ENCODE data around the gene UBL7. TPM values are rescaled to one million over a fixed set of nuclear protein-coding genes. Genes with fewer than 3 reads are reported as not detected.

Gene UBL7
- total RNA-seq, 1 experiment from 2014 or later, result 65.3 TPM

DNA sequence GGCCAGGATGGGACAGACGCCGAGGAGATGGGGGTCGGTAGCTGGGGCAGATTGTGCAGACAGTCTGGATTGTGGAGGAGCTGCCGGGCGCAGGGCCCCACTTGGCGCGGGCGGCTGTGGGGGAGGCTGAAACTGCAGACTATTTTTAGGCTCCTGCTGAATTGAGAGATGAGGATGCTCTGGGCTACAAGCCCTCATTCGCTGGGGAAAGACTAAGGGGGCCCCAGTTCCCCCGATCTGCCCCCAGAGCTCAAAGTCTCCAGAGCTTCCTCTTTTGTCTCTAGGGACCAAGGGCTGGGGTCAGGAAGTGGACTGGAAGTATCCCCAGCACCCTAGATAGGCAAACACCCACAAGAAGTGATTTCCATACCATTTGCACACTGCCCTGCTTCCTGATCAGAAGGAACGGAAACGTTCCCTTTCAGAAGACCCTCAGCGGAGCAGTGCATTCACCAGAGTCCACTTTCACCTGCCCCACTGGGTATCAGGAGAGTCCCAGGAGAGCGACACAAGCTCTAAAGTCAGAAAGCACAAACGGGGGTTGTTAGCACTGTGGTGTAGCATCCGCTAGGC lies 56.9 kb downstream of the UBL7 start:
- intact Hi-C loops (cut with micrococcal nuclease), result no loop called here
- RAD21 ChIA-PET (ENCODE audit: low non-redundant PET in 1 of 2, low total read pairs in 2 of 2, uncharacterized antibody in 2 of 2, unreplicated experiment in 2 of 2), result no interaction called here
- no TSS peak for BruUV-seq (replicated peaks)
- ATAC-seq (no peak), DNase-seq (ENCODE audit: low read depth, low spot score) (no peak)
- peaks cover 43 to 81% of the 10 kb centered on the region in 2 experiments for H3K4me1 ChIP-seq (ENCODE audit: control insufficient read depth in 1 of 2, insufficient read depth in 2 of 2, low read length in 2 of 2)
- H3K4me2 ChIP-seq (ENCODE audit: low read length), result no peak overlapping the region
- POLR2A ChIA-PET, result no interaction called here
- no peaks in the 10 kb centered on the region for H3K9me3 ChIP-seq (ENCODE audit: control insufficient read depth in 1 of 2, insufficient read depth in 1 of 2, low read depth in 1 of 2, low read length in 2 of 2)
- H3K9me2 ChIP-seq (ENCODE audit: insufficient read depth), result no peaks in the 10 kb centered on the region
- no peaks in the 10 kb centered on the region for H3K36me3 ChIP-seq (ENCODE audit: control insufficient read depth in 1 of 2, insufficient read depth in 2 of 2, low read length in 2 of 2)
- CTCF ChIA-PET, result no interaction called here
- no peak overlapping the region for H2AFZ ChIP-seq (ENCODE audit: low read depth, low read length, poor library complexity, severe bottlenecking)
- H3K9ac ChIP-seq (ENCODE audit: low read length), result no peak overlapping the region
- TF ChIP-seq JUND (IDR thresholded peaks at IDR 0.05) (no peak), POLR2AphosphoS5 (IDR thresholded peaks at IDR 0.05; ENCODE audit: low read depth, low read length) (no peak), CEBPB (IDR thresholded peaks at IDR 0.05; ENCODE audit: low read depth) (no peak), ELF1 (IDR thresholded peaks at IDR 0.05; ENCODE audit: borderline replicate concordance, low read depth) (no peak), SIN3A (IDR thresholded peaks at IDR 0.05; ENCODE audit: low read depth) (no peak), RAD21 (IDR thresholded peaks at IDR 0.05; ENCODE audit: low read depth) (no peak), EZH2phosphoT487 (IDR thresholded peaks at IDR 0.05; ENCODE audit: borderline replicate concordance) (no peak)
- TF ChIP-seq, protein P1, sequence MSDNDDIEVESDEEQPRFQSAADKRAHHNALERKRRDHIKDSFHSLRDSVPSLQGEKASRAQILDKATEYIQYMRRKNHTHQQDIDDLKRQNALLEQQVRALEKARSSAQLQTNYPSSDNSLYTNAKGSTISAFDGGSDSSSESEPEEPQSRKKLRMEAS (IDR thresholded peaks at IDR 0.05), result no peak
- H4K20me1 ChIP-seq (ENCODE audit: insufficient read depth), result no peaks in the 10 kb centered on the region
- H3K27ac ChIP-seq (ENCODE audit: low read depth, low read length), result no peak overlapping the region
- H3K4me3 ChIP-seq (replicated peaks in 1 of 2; ENCODE audit: low read depth in 1 of 2, low read length in 2 of 2), result no peak overlapping the region
- H3K79me2 ChIP-seq (ENCODE audit: insufficient read depth, low read length), result no peaks in the 10 kb centered on the region
- no peaks in the 10 kb centered on the region for H3K27me3 ChIP-seq (ENCODE audit: insufficient read depth, low read length)

DNA sequence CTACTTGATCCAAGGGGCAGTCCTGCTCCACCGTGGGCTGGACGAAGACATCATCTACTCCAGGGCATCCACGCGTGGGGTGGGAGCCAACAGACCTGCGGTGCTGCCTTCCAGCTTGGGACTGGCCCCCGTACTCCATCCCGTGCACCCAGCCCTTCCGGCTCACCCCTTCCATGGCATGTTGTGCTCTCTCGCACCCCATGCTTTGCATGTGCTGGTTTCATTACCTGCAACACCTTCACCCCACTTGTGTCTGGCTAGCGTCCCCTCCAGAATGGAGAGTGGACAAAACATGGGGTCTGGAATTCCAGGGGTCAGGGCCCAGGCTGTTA lies 57.4 kb downstream of the UBL7 start:
- Histone ChIP-seq H3K27ac (ENCODE audit: low read depth, low read length) (no peak overlapping the region), H3K4me3 (replicated peaks in 1 of 2; ENCODE audit: low read depth in 1 of 2, low read length in 2 of 2) (no peak overlapping the region), H3K9ac (ENCODE audit: low read length) (no peak overlapping the region), H2AFZ (ENCODE audit: low read depth, low read length, poor library complexity, severe bottlenecking) (no peak overlapping the region), H3K36me3 (ENCODE audit: control insufficient read depth in 1 of 2, insufficient read depth in 2 of 2, low read length in 2 of 2) (no peaks in the 10 kb centered on the region), H3K4me2 (ENCODE audit: low read length) (no peak overlapping the region), H4K20me1 (ENCODE audit: insufficient read depth) (no peaks in the 10 kb centered on the region), H3K4me1 (ENCODE audit: control insufficient read depth in 1 of 2, insufficient read depth in 2 of 2, low read length in 2 of 2) (peaks cover 48 to 81% of the 10 kb centered on the region in 2 experiments), H3K79me2 (ENCODE audit: insufficient read depth, low read length) (no peaks in the 10 kb centered on the region), H3K9me2 (ENCODE audit: insufficient read depth) (no peaks in the 10 kb centered on the region), H3K9me3 (ENCODE audit: control insufficient read depth in 1 of 2, insufficient read depth in 1 of 2, low read depth in 1 of 2, low read length in 2 of 2) (no peaks in the 10 kb centered on the region), H3K27me3 (ENCODE audit: insufficient read depth, low read length) (no peaks in the 10 kb centered on the region)
- intact Hi-C loops (cut with micrococcal nuclease), result no loop called here
- DNase-seq (ENCODE audit: low read depth, low spot score) (no peak), ATAC-seq (no peak)
- TF ChIP-seq, protein P2, sequence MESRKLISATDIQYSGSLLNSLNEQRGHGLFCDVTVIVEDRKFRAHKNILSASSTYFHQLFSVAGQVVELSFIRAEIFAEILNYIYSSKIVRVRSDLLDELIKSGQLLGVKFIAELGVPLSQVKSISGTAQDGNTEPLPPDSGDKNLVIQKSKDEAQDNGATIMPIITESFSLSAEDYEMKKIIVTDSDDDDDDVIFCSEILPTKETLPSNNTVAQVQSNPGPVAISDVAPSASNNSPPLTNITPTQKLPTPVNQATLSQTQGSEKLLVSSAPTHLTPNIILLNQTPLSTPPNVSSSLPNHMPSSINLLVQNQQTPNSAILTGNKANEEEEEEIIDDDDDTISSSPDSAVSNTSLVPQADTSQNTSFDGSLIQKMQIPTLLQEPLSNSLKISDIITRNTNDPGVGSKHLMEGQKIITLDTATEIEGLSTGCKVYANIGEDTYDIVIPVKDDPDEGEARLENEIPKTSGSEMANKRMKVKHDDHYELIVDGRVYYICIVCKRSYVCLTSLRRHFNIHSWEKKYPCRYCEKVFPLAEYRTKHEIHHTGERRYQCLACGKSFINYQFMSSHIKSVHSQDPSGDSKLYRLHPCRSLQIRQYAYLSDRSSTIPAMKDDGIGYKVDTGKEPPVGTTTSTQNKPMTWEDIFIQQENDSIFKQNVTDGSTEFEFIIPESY (IDR thresholded peaks at IDR 0.05; ENCODE audit: extremely low read depth, insufficient replicate concordance, low read length), result no peak
- TF ChIP-seq EGR1 (IDR thresholded peaks at IDR 0.05; ENCODE audit: low read depth) (no peak), ZFX (IDR thresholded peaks at IDR 0.05) (no peak), ELF1 (IDR thresholded peaks at IDR 0.05; ENCODE audit: borderline replicate concordance, low read depth) (no peak), SP1 (IDR thresholded peaks at IDR 0.05; ENCODE audit: low read depth) (no peak), YY1 (IDR thresholded peaks at IDR 0.05; ENCODE audit: extremely low read depth, insufficient replicate concordance, low read depth, low read length) (no peak)
- ChIA-PET CTCF (no interaction called here), POLR2A (no interaction called here), RAD21 (ENCODE audit: low non-redundant PET in 1 of 2, low total read pairs in 2 of 2, uncharacterized antibody in 2 of 2, unreplicated experiment in 2 of 2) (no interaction called here)
- BruUV-seq (replicated peaks), result no TSS peak
